ENCODE data around the gene RERE.

DNA sequence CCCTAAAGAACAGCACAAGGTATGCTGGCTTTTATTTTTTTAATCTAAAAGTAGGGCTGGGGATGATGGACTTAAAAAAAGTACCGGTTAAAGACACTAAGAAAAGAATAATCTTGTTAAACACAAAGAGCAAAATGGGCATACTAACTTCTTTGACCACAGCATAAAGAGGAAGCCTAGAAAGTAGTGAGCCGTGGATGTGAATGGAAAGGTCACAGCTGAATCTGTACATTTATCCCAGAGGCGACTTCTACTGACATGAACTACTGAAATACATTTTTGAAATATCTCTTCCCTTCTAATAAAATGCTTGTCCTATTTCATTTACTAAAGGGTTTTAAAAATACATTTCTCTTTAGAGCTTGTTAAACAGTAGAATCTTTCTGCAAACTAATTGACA, 358.8 kb downstream of the RERE start:
- TF ChIP-seq ZNF263 (CRISPR knock-in tag; IDR thresholded peaks at IDR 0.05; ENCODE audit: low read depth): no peak
- TF ChIP-seq, protein P1, sequence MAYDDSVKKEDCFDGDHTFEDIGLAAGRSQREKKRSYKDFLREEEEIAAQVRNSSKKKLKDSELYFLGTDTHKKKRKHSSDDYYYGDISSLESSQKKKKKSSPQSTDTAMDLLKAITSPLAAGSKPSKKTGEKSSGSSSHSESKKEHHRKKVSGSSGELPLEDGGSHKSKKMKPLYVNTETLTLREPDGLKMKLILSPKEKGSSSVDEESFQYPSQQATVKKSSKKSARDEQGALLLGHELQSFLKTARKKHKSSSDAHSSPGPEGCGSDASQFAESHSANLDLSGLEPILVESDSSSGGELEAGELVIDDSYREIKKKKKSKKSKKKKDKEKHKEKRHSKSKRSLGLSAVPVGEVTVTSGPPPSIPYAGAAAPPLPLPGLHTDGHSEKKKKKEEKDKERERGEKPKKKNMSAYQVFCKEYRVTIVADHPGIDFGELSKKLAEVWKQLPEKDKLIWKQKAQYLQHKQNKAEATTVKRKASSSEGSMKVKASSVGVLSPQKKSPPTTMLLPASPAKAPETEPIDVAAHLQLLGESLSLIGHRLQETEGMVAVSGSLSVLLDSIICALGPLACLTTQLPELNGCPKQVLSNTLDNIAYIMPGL (CRISPR knock-in tag; IDR thresholded peaks at IDR 0.05): no peak
- TF ChIP-seq NFE2L1 (CRISPR knock-in tag; IDR thresholded peaks at IDR 0.05): no peak
- TF ChIP-seq, protein P2, sequence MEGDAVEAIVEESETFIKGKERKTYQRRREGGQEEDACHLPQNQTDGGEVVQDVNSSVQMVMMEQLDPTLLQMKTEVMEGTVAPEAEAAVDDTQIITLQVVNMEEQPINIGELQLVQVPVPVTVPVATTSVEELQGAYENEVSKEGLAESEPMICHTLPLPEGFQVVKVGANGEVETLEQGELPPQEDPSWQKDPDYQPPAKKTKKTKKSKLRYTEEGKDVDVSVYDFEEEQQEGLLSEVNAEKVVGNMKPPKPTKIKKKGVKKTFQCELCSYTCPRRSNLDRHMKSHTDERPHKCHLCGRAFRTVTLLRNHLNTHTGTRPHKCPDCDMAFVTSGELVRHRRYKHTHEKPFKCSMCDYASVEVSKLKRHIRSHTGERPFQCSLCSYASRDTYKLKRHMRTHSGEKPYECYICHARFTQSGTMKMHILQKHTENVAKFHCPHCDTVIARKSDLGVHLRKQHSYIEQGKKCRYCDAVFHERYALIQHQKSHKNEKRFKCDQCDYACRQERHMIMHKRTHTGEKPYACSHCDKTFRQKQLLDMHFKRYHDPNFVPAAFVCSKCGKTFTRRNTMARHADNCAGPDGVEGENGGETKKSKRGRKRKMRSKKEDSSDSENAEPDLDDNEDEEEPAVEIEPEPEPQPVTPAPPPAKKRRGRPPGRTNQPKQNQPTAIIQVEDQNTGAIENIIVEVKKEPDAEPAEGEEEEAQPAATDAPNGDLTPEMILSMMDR (IDR thresholded peaks at IDR 0.05): no peak
- no peak for TF ChIP-seq NFYB (CRISPR knock-in tag; conservative IDR thresholded peaks at IDR 0.05; ENCODE audit: low read depth)

All from WTC11 (cell line).